HL-60 (cell line): ENCODE measurements around the gene MGARP.

ENCODE experiments used
- DNase-seq, 2 experiments: peaks; one replicate each; pipeline ENCODE4 v3.0.0-alpha.2; 2010 to 2020; ENCODE audit warnings: low read depth in 1 of 2, low spot score in 1 of 2
- H3K27ac ChIP-seq: fragments of 250-450 bp; sonication (Bioruptor Pico); replicated peaks from 2 replicates; pipeline ENCODE4 v1.5.1; 2020; ENCODE audit warnings: mild to moderate bottlenecking, moderate library complexity
- H3K27me3 ChIP-seq: fragments of 250-450 bp; sonication (Bioruptor Pico); 2 replicates; pipeline ENCODE4 v1.5.1; 2021; ENCODE audit warnings: mild to moderate bottlenecking, moderate library complexity; ENCODE audit not compliant: insufficient read depth, poor library complexity, severe bottlenecking
- H3K4me3 ChIP-seq: replicated peaks from 2 replicates; pipeline ENCODE4 v1.5.1; 2011; ENCODE audit warnings: mild to moderate bottlenecking, control low read depth, low read length; ENCODE audit not compliant: insufficient read depth
- GABPA ChIP-seq: IDR thresholded peaks from 2 replicates; pipeline ENCODE4 v1.6.1; 2012; ENCODE audit warnings: low read depth
- POLR2AphosphoS5 ChIP-seq: IDR thresholded peaks from 2 replicates; pipeline ENCODE4 v1.6.1; 2012; ENCODE audit warnings: low read depth
- SPI1 ChIP-seq: IDR thresholded peaks from 2 replicates; pipeline ENCODE4 v1.6.1; 2012; ENCODE audit warnings: low read depth, mild to moderate bottlenecking, borderline replicate concordance
- TF ChIP-seq, protein P1 (sequence below): IDR thresholded peaks from one replicate; pipeline ENCODE4 v1.5.1; 2011; ENCODE audit warnings: low read length, control low read depth, inconsistent platforms; ENCODE audit not compliant: insufficient read depth
- TF ChIP-seq, protein P2 (sequence below): IDR thresholded peaks from 2 replicates; pipeline ENCODE4 v1.6.1; 2012; ENCODE audit warnings: low read depth; ENCODE audit not compliant: insufficient replicate concordance

The MGARP gene

DNA sequence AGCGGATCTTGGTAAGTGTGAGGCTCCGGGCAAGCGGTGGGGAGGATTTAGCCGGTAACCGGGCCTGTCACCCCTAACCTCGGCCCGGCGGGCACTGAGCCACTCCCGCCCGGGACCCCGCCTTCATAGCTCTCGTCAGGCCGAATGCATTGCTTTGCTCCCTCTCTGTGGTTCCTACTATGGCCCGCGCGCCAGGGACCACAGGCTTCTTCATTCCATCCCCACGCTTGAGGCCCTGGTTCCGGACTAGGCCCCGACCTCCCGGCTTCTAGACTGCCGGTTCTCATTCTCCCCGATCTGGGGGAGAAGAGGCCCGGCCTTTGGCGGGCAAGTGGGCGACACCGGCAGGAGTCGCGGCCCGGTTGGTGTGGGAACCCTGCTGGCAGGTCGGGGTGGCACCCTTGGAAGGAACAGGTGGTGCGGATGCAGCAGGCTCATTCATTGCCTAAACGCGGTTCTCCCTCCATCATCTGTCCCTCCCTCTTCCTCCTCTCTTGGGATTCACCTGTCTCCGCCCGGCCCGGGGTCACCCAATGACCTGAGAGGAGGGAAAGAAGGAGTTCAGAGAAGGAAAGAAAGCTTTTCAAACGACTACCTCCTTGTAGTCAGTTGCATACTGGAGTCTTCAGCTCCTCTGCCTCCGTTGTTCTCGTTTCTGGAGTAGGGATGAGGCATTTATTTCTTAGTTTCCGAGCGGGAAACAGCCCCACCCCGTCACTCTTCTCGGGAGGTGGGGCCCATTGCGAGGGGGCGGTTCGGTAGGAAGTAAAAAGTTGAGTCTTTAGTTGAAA, 22.0 kb upstream of the MGARP start, which contains the start of gene NDUFC1:
NDUFC1 (minus strand) TSS at position 657 of the 791 bp plus-strand sequence. CDS start 6,679 bp downstream, outside the sequence.
- TF ChIP-seq GABPA, result no peak
- TF ChIP-seq, protein P1, sequence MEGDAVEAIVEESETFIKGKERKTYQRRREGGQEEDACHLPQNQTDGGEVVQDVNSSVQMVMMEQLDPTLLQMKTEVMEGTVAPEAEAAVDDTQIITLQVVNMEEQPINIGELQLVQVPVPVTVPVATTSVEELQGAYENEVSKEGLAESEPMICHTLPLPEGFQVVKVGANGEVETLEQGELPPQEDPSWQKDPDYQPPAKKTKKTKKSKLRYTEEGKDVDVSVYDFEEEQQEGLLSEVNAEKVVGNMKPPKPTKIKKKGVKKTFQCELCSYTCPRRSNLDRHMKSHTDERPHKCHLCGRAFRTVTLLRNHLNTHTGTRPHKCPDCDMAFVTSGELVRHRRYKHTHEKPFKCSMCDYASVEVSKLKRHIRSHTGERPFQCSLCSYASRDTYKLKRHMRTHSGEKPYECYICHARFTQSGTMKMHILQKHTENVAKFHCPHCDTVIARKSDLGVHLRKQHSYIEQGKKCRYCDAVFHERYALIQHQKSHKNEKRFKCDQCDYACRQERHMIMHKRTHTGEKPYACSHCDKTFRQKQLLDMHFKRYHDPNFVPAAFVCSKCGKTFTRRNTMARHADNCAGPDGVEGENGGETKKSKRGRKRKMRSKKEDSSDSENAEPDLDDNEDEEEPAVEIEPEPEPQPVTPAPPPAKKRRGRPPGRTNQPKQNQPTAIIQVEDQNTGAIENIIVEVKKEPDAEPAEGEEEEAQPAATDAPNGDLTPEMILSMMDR, result no peak
- peak; percentile 43 for TF ChIP-seq POLR2AphosphoS5

DNA sequence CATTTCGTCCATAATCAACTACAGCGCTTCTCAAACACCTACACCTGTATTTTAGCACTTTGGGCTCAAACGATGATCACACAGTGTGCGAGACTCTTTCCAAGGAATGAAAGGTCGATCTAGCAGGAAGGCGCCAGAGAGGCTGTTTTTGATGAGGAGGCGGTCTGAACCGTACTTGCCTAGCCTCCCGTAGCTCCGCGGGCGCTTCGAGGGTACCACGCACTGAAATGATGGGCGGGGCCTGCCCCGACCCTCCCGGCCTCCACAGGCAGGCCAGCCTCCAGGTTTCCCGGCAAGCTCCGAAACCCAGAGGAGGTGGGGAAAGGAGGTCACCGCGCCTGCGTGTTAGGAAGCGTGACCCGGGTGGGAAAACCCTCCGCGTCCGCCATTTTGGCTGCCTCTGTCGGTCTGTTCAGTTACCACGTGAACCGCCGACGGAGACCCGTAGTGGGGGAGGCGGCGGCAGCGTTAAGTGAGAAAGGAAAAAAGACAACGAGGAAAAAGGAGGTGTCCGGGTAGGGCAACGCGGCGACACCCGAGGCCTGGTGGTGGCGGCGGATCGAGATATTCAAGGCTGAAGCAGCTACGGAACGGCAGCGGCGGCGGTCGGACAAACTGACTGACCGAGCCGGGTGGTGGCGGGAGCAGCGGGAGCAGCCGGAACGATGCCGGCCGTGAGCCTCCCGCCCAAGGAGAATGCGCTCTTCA, 21.2 kb upstream of the MGARP start, which contains the start of gene NAA15:
NAA15 (plus strand) TSS at position 393 of the 708 bp plus-strand sequence; CDS start at position 666, 273 bp downstream.
- Histone ChIP-seq H3K4me3 (peak within 1 kb of the TSS; percentile 95), H3K27me3 (no peaks in the 10 kb centered on the region), H3K27ac (peak within 1 kb of the TSS; percentile 96)
- no peak for TF ChIP-seq GABPA
- 0 out of 2 replicates have a peak, but pooled peaks have one; percentile 47 for TF ChIP-seq POLR2AphosphoS5
- peak; percentile 91 to 99 for DNase-seq

More for the DNA sequence above, 22.0 kb upstream of the MGARP start, which contains the start of gene NDUFC1:
- peak; percentile 60 to 73 for DNase-seq
- Histone ChIP-seq H3K27me3 (no peaks in the 10 kb centered on the region), H3K27ac (peak within 1 kb of the TSS; percentile 96), H3K4me3 (peak within 1 kb of the TSS; percentile 95)

DNA sequence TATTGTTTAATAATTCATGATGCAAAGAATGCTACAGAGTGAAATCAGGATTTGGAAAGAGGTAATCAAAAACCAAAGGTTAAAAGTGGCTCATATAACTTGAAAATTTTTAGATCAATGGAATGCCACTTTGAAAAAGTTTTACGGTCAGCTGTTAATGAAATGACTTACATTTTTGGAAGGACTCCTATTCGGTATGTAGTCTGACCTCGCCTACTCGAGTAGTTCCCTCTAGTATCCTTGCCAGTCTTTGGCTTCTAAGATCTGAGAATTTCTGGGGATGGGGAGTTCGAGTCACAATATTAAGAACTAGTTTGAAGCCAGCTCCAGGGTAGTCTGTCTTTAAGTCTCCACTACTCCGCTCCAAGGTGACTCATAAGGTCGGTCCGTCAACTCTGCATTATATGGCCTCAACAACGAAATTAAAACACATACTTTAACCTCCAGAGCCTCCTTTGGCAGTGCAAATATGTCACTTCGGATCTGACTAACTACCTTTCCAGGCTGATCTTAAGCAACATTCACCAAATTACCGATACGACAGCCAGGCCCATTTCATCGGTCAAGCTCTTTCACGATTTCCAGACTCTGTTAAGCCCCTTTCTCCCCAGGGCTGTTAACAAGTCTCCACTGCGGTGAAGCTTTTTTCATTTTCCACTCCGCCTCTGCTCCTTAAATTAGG, 20.5 kb upstream of the MGARP start:
- peak in 1 of 2 experiments; percentile 28 for DNase-seq
- peak overlapping the region; percentile 52 for H3K4me3 ChIP-seq
- peak overlapping the region; percentile 96 for H3K27ac ChIP-seq
- TF ChIP-seq, protein P1, result no peak
- TF ChIP-seq, protein P2, sequence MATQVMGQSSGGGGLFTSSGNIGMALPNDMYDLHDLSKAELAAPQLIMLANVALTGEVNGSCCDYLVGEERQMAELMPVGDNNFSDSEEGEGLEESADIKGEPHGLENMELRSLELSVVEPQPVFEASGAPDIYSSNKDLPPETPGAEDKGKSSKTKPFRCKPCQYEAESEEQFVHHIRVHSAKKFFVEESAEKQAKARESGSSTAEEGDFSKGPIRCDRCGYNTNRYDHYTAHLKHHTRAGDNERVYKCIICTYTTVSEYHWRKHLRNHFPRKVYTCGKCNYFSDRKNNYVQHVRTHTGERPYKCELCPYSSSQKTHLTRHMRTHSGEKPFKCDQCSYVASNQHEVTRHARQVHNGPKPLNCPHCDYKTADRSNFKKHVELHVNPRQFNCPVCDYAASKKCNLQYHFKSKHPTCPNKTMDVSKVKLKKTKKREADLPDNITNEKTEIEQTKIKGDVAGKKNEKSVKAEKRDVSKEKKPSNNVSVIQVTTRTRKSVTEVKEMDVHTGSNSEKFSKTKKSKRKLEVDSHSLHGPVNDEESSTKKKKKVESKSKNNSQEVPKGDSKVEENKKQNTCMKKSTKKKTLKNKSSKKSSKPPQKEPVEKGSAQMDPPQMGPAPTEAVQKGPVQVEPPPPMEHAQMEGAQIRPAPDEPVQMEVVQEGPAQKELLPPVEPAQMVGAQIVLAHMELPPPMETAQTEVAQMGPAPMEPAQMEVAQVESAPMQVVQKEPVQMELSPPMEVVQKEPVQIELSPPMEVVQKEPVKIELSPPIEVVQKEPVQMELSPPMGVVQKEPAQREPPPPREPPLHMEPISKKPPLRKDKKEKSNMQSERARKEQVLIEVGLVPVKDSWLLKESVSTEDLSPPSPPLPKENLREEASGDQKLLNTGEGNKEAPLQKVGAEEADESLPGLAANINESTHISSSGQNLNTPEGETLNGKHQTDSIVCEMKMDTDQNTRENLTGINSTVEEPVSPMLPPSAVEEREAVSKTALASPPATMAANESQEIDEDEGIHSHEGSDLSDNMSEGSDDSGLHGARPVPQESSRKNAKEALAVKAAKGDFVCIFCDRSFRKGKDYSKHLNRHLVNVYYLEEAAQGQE, result no peak
- TF ChIP-seq SPI1 (no peak), POLR2AphosphoS5 (no peak), GABPA (no peak)
- H3K27me3 ChIP-seq, result no peaks in the 10 kb centered on the region

DNA sequence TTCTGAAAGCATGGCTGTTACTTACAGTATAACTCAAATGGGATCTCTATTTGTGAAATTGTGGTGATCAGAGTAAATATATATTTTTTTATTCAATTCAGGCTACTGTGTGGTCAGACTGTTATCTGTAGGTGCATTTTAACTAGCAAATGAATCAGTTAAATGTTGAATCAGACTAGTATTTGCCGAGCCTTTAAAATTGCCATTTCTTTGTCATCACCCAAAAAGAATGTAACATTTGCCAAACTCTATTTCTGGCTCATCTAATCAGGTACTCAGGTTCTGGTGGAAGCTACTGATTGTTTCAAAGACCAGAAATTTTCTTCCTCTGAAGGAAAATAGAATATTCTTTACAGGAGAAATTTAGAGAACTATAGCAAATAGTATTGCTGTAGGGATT, 19.5 kb upstream of the MGARP start:
- TF ChIP-seq, protein P1, result no peak
- TF ChIP-seq SPI1, result no peak
- no peak for TF ChIP-seq POLR2AphosphoS5
- TF ChIP-seq, protein P2, result no peak
- no peak for TF ChIP-seq GABPA
- Histone ChIP-seq H3K4me3 (peak overlapping the region; percentile 52), H3K27me3 (no peaks in the 10 kb centered on the region), H3K27ac (peak overlapping the region; percentile 96)
- no peak for DNase-seq
